ENCODE results near the gene CYP4F8.

Gene CYP4F8

DNA sequence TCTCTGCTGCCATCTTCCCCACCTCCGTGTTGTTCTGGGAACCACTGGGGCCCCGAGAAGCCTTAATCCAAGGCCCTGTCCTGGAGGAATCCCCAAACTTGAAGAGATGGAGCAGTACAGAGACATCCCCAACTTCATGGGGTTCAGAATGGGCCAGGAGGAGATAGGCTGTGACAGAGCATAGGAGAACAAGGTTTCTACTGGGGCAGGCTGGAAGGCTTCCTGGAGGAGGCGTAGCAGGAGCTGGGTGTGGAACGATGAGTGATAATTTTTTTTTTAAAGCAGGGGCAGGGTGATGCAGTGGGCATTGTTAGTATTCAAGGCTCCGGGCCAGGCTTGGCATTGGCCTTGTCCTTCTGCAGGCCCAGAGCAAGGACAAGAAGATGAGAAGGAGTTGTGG, 3.3 kb downstream of the CYP4F8 start:
- Histone ChIP-seq H3K4me1 (no peaks in the 10 kb centered on the region), H3K27me3 (peaks cover 0 to 55% of the 10 kb centered on the region in 2 donors), H3K9me3 (no peaks in the 10 kb centered on the region), H3K36me3 (no peaks in the 10 kb centered on the region), H3K27ac (no peak overlapping the region), H3K4me3 (no peak overlapping the region)
- TF ChIP-seq, protein P1, sequence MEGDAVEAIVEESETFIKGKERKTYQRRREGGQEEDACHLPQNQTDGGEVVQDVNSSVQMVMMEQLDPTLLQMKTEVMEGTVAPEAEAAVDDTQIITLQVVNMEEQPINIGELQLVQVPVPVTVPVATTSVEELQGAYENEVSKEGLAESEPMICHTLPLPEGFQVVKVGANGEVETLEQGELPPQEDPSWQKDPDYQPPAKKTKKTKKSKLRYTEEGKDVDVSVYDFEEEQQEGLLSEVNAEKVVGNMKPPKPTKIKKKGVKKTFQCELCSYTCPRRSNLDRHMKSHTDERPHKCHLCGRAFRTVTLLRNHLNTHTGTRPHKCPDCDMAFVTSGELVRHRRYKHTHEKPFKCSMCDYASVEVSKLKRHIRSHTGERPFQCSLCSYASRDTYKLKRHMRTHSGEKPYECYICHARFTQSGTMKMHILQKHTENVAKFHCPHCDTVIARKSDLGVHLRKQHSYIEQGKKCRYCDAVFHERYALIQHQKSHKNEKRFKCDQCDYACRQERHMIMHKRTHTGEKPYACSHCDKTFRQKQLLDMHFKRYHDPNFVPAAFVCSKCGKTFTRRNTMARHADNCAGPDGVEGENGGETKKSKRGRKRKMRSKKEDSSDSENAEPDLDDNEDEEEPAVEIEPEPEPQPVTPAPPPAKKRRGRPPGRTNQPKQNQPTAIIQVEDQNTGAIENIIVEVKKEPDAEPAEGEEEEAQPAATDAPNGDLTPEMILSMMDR (IDR thresholded peaks at IDR 0.05), result no peak
- intact Hi-C loops (cut with DNase I; ENCODE audit: low total_unique reads), result no loop called here
- DNase-seq, result no peak

DNA sequence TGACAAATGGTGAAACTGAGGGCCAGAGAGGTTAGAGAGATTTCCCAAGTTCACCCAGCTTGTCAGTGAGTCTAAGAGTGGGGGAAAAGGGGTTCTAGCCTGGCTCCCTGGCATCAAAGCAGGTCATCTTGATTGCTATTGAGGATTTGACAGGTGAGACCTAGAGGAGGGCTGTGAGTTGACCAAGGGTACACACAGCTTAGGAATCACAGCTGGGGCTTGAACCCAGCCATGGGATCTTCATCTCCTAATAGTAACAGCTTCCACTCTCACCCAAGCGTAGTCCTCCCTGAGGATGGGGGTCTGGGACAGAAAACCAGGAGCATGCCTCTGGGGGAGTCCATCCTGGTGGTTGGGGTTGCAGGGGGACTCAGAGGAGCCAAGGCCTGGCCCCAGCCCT, 6.8 kb downstream of the CYP4F8 start:
- intact Hi-C loops (cut with DNase I; ENCODE audit: low total_unique reads), result loop anchor here (10.0 kb wide), 2 partner anchors 253 to 403 kb away; no protein-coding TSS in a partner anchor
- TF ChIP-seq, protein P1 (IDR thresholded peaks at IDR 0.05), result no peak
- Histone ChIP-seq H3K4me3 (no peak overlapping the region), H3K36me3 (no peaks in the 10 kb centered on the region), H3K9me3 (no peaks in the 10 kb centered on the region), H3K27me3 (peaks cover 0 to 44% of the 10 kb centered on the region in 2 donors), H3K4me1 (no peaks in the 10 kb centered on the region), H3K27ac (no peak overlapping the region)
- DNase-seq, result no peak

DNA sequence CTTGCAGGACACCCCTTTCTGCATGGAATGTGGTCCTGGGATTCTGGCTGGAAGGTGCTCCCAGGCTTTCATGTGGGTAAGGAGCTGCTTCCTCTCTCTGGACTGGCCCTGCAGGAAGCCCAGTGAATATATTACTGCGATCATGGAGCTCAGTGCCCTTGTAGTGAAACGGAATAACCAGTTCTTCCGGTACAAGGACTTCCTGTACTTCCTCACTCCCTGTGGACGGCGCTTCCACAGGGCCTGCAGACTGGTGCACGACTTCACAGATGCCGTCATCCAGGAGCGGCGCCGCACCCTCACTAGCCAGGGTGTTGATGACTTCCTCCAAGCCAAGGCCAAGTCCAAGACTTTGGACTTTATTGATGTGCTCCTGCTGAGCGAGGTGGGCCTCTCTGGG, 8.0 kb downstream of the CYP4F8 start:
- Histone ChIP-seq H3K27ac (no peak overlapping the region), H3K4me3 (no peak overlapping the region), H3K9me3 (no peaks in the 10 kb centered on the region), H3K4me1 (no peaks in the 10 kb centered on the region), H3K27me3 (peaks cover 0 to 32% of the 10 kb centered on the region in 2 donors), H3K36me3 (no peaks in the 10 kb centered on the region)
- TF ChIP-seq, protein P1 (IDR thresholded peaks at IDR 0.05), result no peak
- intact Hi-C loops (cut with DNase I; ENCODE audit: low total_unique reads), result loop anchor here (10.0 kb wide), 2 partner anchors 252 to 402 kb away; no protein-coding TSS in a partner anchor
- no peak for DNase-seq

DNA sequence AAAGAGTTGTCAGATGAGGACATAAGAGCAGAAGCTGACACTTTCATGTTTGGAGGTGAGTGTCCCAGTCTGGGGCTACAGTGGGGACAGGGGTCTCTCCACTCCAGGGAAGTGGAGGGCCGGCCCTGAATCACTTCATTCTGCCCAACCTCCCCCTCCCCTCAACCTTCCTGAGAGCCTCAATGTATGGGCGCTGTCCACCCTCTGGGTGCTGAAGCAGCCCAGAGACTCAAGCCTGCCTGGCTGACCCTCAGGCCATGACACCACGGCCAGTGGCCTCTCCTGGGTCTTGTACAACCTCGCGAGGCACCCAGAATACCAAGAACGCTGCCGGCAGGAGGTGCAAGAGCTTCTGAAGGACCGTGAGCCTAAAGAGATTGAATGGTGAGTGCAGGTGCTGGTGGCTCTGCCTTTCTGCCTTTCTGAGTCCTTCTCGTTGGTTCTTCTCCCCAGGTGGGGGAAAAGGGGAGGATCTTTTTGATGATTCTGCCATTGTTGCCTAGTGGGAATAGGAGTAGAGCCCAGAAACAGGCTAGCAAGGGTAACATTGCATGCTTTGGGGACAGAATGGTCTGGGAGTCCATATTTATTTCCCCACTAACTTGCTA, 8.8 kb downstream of the CYP4F8 start:
- Histone ChIP-seq H3K9me3 (no peaks in the 10 kb centered on the region), H3K36me3 (no peaks in the 10 kb centered on the region), H3K4me1 (no peaks in the 10 kb centered on the region), H3K27me3 (peaks cover 0 to 31% of the 10 kb centered on the region in 2 donors), H3K4me3 (no peak overlapping the region), H3K27ac (no peak overlapping the region)
- DNase-seq, result no peak
- intact Hi-C loops (cut with DNase I; ENCODE audit: low total_unique reads), result loop anchor here (10.0 kb wide), 2 partner anchors 251 to 401 kb away; no protein-coding TSS in a partner anchor
- TF ChIP-seq, protein P1 (IDR thresholded peaks at IDR 0.05), result no peak

DNA sequence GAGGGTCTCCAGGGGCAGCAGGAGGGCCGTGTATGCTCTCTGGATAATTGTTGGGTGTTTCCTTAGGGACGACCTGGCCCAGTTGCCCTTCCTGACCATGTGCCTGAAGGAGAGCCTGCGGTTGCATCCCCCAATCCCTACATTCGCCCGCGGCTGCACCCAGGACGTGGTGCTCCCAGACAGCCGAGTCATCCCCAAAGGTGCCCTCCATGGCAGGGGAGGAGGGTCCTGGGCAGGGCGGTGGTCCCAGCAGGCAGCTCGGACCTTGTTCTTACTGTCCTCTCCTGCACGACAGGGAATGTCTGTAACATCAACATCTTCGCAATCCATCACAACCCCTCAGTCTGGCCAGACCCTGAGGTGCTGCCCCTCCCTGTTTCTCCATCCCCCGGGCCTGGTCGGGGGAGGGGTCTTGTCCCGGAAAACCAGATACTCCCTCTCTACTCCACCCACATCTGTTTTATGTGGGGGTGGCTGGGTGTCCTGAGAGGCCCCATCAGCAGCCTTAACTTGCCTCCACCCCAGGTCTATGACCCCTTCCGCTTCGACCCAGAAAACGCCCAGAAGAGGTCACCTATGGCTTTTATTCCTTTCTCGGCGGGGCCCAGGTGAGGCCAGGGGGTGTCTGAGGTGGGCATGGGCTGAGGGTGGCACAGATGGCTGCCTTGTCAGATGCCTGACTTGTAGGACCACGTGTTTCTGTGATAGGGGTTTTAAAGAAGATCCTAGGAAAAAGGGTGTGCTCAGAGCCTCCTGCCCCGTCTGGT, 13.4 kb downstream of the CYP4F8 start:
- H3K9me3 ChIP-seq, result no peaks in the 10 kb centered on the region
- no peak overlapping the region for H3K27ac ChIP-seq
- DNase-seq, result no peak
- TF ChIP-seq, protein P1 (IDR thresholded peaks at IDR 0.05), result no peak
- no peaks in the 10 kb centered on the region for H3K36me3 ChIP-seq
- no peaks in the 10 kb centered on the region for H3K4me1 ChIP-seq
- intact Hi-C loops (cut with DNase I; ENCODE audit: low total_unique reads), result loop anchor here (10.0 kb wide), 2 partner anchors 246 to 396 kb away; no protein-coding TSS in a partner anchor
- no peak overlapping the region for H3K4me3 ChIP-seq
- H3K27me3 ChIP-seq, result peaks cover 0 to 31% of the 10 kb centered on the region in 2 donors

Measured in tibial artery (tissue), 4 donors.